Left lung (tissue), 10 donors: ENCODE measurements around the gene CACNG4. TPM values are rescaled to one million over a fixed set of nuclear protein-coding genes. Genes with fewer than 3 reads are reported as not detected.

Experiments
- ATAC-seq: fragments of 200-7000 bp; cut with Tn5 transposase; one replicate; pipeline ENCODE4 v1.9.1; 2020; ENCODE audit warnings: moderate library complexity
- DNase-seq, 4 donors: peaks; one replicate each; pipeline ENCODE4 v3.0.0-alpha.2; 2013 to 2020
- H3K27ac ChIP-seq, 2 donors: fragments of 200-600 bp; sonication (generic) in 1 of 2; one replicate each; pipeline versions ENCODE4 v1.5.0 to v1.8.0; 2020 to 2021
- H3K27me3 ChIP-seq, 2 donors: fragments of 200-600 bp; sonication (generic) in 1 of 2; one replicate each; pipeline versions ENCODE4 v1.5.0 to v1.8.0; 2020 to 2021
- H3K36me3 ChIP-seq, 2 donors: fragments of 200-600 bp; sonication (generic) in 1 of 2; one replicate each; pipeline versions ENCODE4 v1.5.0 to v1.8.0; 2020 to 2021
- H3K4me1 ChIP-seq, 2 donors: fragments of 200-600 bp; one replicate each; pipeline ENCODE4 v1.8.0; 2021
- H3K4me3 ChIP-seq, 2 donors: fragments of 200-600 bp; sonication (generic) in 1 of 2; one replicate each; pipeline versions ENCODE4 v1.5.0 to v1.8.0; 2020 to 2021; ENCODE audit warnings: mild to moderate bottlenecking in 1 of 2
- H3K9me3 ChIP-seq, 2 donors: fragments of 200-600 bp; sonication (generic) in 1 of 2; one replicate each; pipeline versions ENCODE4 v1.5.0 to v1.8.0; 2020 to 2021
- intact Hi-C, 2 donors: fragments of 100-400 bp; cut with DNase I; formaldehyde crosslinking; loops; one replicate each; pipeline versions ENCODE4 v1.11.2 to v1.14.2; 2022
- polyA plus RNA-seq, 6 donors: library from polyadenylated mRNA; unstranded; fragments of 120-200 nt; gene quantifications; one replicate each; pipeline ENCODE4 v1.2.1, GENCODE V29; 2013; ENCODE audit not compliant: insufficient read length in 6 of 6
- total RNA-seq, 2 donors: library from RNA; stranded (reverse); fragmentation: NEBNext Ultra II Directional; extraction: Animal tissue kit (Norgen Biotek cat#: 25700); gene quantifications; one replicate each; pipeline ENCODE4 v1.2.1, GENCODE V29; 2021
- TF ChIP-seq, protein P1 (sequence below), 2 donors: fragments of 200-600 bp; sonication (generic) in 1 of 2; IDR thresholded peaks; one replicate each; pipeline versions ENCODE4 v1.5.0 to v1.8.0; 2021; ENCODE audit warnings: antibody characterized with exemption in 2 of 2
- donor health status: DM: no; HTN: yes; CAD: no.
- donor health status: DM: no; HTN: no; CAD: no.

The CACNG4 gene
- total and polyA plus RNA-seq, 8 donors, result 1.5 to 6.0 (median 2.6) TPM

- Histone ChIP-seq H3K27ac (no peak overlapping the region), H3K4me1 (no peaks in the 10 kb centered on the region), H3K36me3 (no peaks in the 10 kb centered on the region), H3K27me3 (peaks cover 0 to 51% of the 10 kb centered on the region in 2 donors), H3K9me3 (no peaks in the 10 kb centered on the region), H3K4me3 (no peak overlapping the region)
- TF ChIP-seq, protein P1, sequence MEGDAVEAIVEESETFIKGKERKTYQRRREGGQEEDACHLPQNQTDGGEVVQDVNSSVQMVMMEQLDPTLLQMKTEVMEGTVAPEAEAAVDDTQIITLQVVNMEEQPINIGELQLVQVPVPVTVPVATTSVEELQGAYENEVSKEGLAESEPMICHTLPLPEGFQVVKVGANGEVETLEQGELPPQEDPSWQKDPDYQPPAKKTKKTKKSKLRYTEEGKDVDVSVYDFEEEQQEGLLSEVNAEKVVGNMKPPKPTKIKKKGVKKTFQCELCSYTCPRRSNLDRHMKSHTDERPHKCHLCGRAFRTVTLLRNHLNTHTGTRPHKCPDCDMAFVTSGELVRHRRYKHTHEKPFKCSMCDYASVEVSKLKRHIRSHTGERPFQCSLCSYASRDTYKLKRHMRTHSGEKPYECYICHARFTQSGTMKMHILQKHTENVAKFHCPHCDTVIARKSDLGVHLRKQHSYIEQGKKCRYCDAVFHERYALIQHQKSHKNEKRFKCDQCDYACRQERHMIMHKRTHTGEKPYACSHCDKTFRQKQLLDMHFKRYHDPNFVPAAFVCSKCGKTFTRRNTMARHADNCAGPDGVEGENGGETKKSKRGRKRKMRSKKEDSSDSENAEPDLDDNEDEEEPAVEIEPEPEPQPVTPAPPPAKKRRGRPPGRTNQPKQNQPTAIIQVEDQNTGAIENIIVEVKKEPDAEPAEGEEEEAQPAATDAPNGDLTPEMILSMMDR (IDR thresholded peaks at IDR 0.05), result no peak
- intact Hi-C loops, result no loop called here
- ATAC-seq (no peak), DNase-seq (no peak)
Measured at GRCh38 chr17:66987059-66987616, 22.6 kb downstream of the CACNG4 start.

- Histone ChIP-seq H3K4me3 (no peak overlapping the region), H3K27me3 (peaks cover 0 to 42% of the 10 kb centered on the region in 2 donors), H3K36me3 (no peaks in the 10 kb centered on the region), H3K9me3 (no peaks in the 10 kb centered on the region), H3K4me1 (no peaks in the 10 kb centered on the region), H3K27ac (no peak overlapping the region)
- no peak for ATAC-seq
- TF ChIP-seq, protein P1 (IDR thresholded peaks at IDR 0.05), result no peak
- intact Hi-C loops, result no loop called here
- no peak for DNase-seq
Measured at GRCh38 chr17:66988069-66988798, 23.7 kb downstream of the CACNG4 start.

GRCh38 chr17:66989076-66989475 lies 24.6 kb downstream of the CACNG4 start:
- TF ChIP-seq, protein P1 (IDR thresholded peaks at IDR 0.05), result no peak
- H3K4me3 ChIP-seq, result no peak overlapping the region
- H3K27ac ChIP-seq, result no peak overlapping the region
- ATAC-seq (no peak), DNase-seq (no peak)
- H3K27me3 ChIP-seq, result peaks cover 0 to 33% of the 10 kb centered on the region in 2 donors
- no peaks in the 10 kb centered on the region for H3K4me1 ChIP-seq
- no peaks in the 10 kb centered on the region for H3K9me3 ChIP-seq
- intact Hi-C loops, result no loop called here
- H3K36me3 ChIP-seq, result no peaks in the 10 kb centered on the region

GRCh38 chr17:66989579-66989978 lies 25.1 kb downstream of the CACNG4 start:
- ATAC-seq, result no peak
- intact Hi-C loops, result no loop called here

GRCh38 chr17:66990047-66990446 lies 25.5 kb downstream of the CACNG4 start:
- ATAC-seq, result no peak
- TF ChIP-seq, protein P1 (IDR thresholded peaks at IDR 0.05), result no peak

More at GRCh38 chr17:66989579-66989978, 25.1 kb downstream of the CACNG4 start:
- no peaks in the 10 kb centered on the region for H3K9me3 ChIP-seq
- no peaks in the 10 kb centered on the region for H3K36me3 ChIP-seq
- no peak for DNase-seq
- H3K4me1 ChIP-seq, result no peaks in the 10 kb centered on the region
- TF ChIP-seq, protein P1 (IDR thresholded peaks at IDR 0.05), result no peak
- no peak overlapping the region for H3K4me3 ChIP-seq
- H3K27ac ChIP-seq, result no peak overlapping the region
- peaks cover 0 to 28% of the 10 kb centered on the region in 2 donors for H3K27me3 ChIP-seq

More at GRCh38 chr17:66990047-66990446, 25.5 kb downstream of the CACNG4 start:
- no peak overlapping the region for H3K4me3 ChIP-seq
- H3K27me3 ChIP-seq, result peaks cover 0 to 23% of the 10 kb centered on the region in 2 donors
- H3K9me3 ChIP-seq, result no peaks in the 10 kb centered on the region
- H3K36me3 ChIP-seq, result no peaks in the 10 kb centered on the region
- H3K4me1 ChIP-seq, result no peaks in the 10 kb centered on the region
- intact Hi-C loops, result no loop called here
- H3K27ac ChIP-seq, result no peak overlapping the region
- DNase-seq, result no peak
